Mesenchymal stem cell (in vitro differentiated cells and primary cell): ENCODE measurements around the gene ADAM22.
"Not testable (repeated sequence)": the region's sequence is repeated elsewhere in the genome, so short reads cannot be mapped to it uniquely, and the experiment has no call there.

Experiments used
- DNase-seq: peaks from one replicate; pipeline ENCODE4 v3.0.0-alpha.2; 2013
- H2AFZ ChIP-seq: one replicate; pipeline ENCODE4 v1.6.1; 2013; ENCODE audit warnings: low read depth, mild to moderate bottlenecking, control low read depth, inconsistent platforms, low read length, moderate library complexity
- H2AK5ac ChIP-seq: 2 replicates; pipeline ENCODE4 v1.6.1; 2013; ENCODE audit warnings: low read length, moderate library complexity, mild to moderate bottlenecking, inconsistent platforms; ENCODE audit not compliant: severe bottlenecking
- H2BK120ac ChIP-seq: one replicate; pipeline ENCODE4 v1.6.1; 2013; ENCODE audit warnings: low read depth, mild to moderate bottlenecking, inconsistent platforms, low read length, moderate library complexity
- H2BK12ac ChIP-seq, 2 experiments: one replicate each; pipeline ENCODE4 v1.6.1; 2013; ENCODE audit warnings: inconsistent platforms in 2 of 2, low read length in 2 of 2, mild to moderate bottlenecking in 2 of 2, moderate library complexity in 2 of 2, control low read depth in 1 of 2
- H2BK15ac ChIP-seq: one replicate; pipeline ENCODE4 v1.6.1; 2013; ENCODE audit warnings: mild to moderate bottlenecking, low read depth, inconsistent platforms; ENCODE audit not compliant: poor library complexity, severe bottlenecking
- H2BK5ac ChIP-seq: 2 replicates; pipeline ENCODE4 v1.6.1; 2013; ENCODE audit warnings: low read depth, mild to moderate bottlenecking, low read length, control low read depth, inconsistent platforms; ENCODE audit not compliant: poor library complexity, severe bottlenecking
- H3K14ac ChIP-seq, 2 experiments: one replicate each; pipeline ENCODE4 v1.6.1; 2013; ENCODE audit warnings: inconsistent platforms in 2 of 2, low read length in 2 of 2, control low read depth in 1 of 2, mild to moderate bottlenecking in 1 of 2, moderate library complexity in 1 of 2
- H3K18ac ChIP-seq, 2 experiments: one replicate each; pipeline ENCODE4 v1.6.1; 2013; ENCODE audit warnings: inconsistent platforms in 2 of 2, low read length in 2 of 2, control low read depth in 1 of 2, low read depth in 1 of 2, mild to moderate bottlenecking in 1 of 2
- H3K23ac ChIP-seq, 2 experiments: one replicate each; pipeline ENCODE4 v1.6.1; 2013; ENCODE audit warnings: inconsistent platforms in 2 of 2, low read length in 2 of 2, mild to moderate bottlenecking in 2 of 2, moderate library complexity in 2 of 2, control low read depth in 1 of 2
- H3K27ac ChIP-seq: 2 replicates; pipeline ENCODE4 v1.5.1; 2013; ENCODE audit warnings: mild to moderate bottlenecking, moderate library complexity, low read length, control low read depth, inconsistent platforms; ENCODE audit not compliant: poor library complexity, severe bottlenecking
- H3K27me3 ChIP-seq, 2 experiments: 2 replicates each; pipeline versions ENCODE4 v1.6.1 to v1.7.0; 2013; ENCODE audit warnings: low read length in 2 of 2, mild to moderate bottlenecking in 2 of 2, moderate library complexity in 2 of 2, control low read depth in 1 of 2, inconsistent platforms in 1 of 2; ENCODE audit not compliant: control insufficient read depth in 1 of 2, insufficient read depth in 1 of 2
- H3K36me3 ChIP-seq, 2 experiments: 2 replicates each; pipeline versions ENCODE4 v1.6.1 to v1.7.0; 2013; ENCODE audit warnings: low read length in 2 of 2, control low read depth in 1 of 2, inconsistent platforms in 1 of 2, low read depth in 1 of 2, mild to moderate bottlenecking in 1 of 2; ENCODE audit not compliant: insufficient read depth in 2 of 2, control insufficient read depth in 1 of 2
- H3K4ac ChIP-seq, 2 experiments: one replicate each; pipeline ENCODE4 v1.6.1; 2013; ENCODE audit warnings: inconsistent platforms in 2 of 2, low read length in 2 of 2, mild to moderate bottlenecking in 2 of 2, moderate library complexity in 2 of 2, control low read depth in 1 of 2, low read depth in 1 of 2
- H3K4me1 ChIP-seq: 2 replicates; pipeline ENCODE4 v1.6.1; 2013; ENCODE audit warnings: low read depth, low read length, control low read depth; ENCODE audit not compliant: control insufficient read depth, insufficient read depth
- H3K4me2 ChIP-seq: 2 replicates; pipeline ENCODE4 v1.6.1; 2013; ENCODE audit warnings: low read length, mild to moderate bottlenecking, inconsistent platforms; ENCODE audit not compliant: poor library complexity, severe bottlenecking
- H3K4me3 ChIP-seq, 2 experiments: 2 replicates each; pipeline versions ENCODE4 v1.5.1 to v1.7.0; 2013; ENCODE audit warnings: low read length in 2 of 2, mild to moderate bottlenecking in 2 of 2, control low read depth in 1 of 2, low read depth in 1 of 2; ENCODE audit not compliant: insufficient read depth in 1 of 2
- H3K79me1 ChIP-seq: replicated peaks from 2 replicates; pipeline ENCODE4 v1.6.1; 2013; ENCODE audit warnings: mild to moderate bottlenecking, control low read depth, low read length, inconsistent platforms; ENCODE audit not compliant: poor library complexity, severe bottlenecking
- H3K9ac ChIP-seq: 2 replicates; pipeline ENCODE4 v1.7.0; 2013; ENCODE audit warnings: mild to moderate bottlenecking, low read length, moderate library complexity
- H3K9me3 ChIP-seq: 2 replicates; pipeline ENCODE4 v1.7.0; 2013; ENCODE audit warnings: mild to moderate bottlenecking, low read length; ENCODE audit not compliant: control insufficient read depth
- H4K8ac ChIP-seq: one replicate; pipeline ENCODE4 v1.6.1; 2013; ENCODE audit warnings: inconsistent platforms, mild to moderate bottlenecking, low read length, moderate library complexity
- H4K91ac ChIP-seq: one replicate; pipeline ENCODE4 v1.6.1; 2013; ENCODE audit warnings: mild to moderate bottlenecking, low read length, inconsistent platforms
- WGBS: methylation state at CpG from one replicate; pipeline ENCODE4 v1.1.7; 2013; ENCODE audit warnings: mixed read lengths; 5-methylcytosine and 5-hydroxymethylcytosine counted together

Gene ADAM22

GRCh38 chr7:88159741-88160140, 225.7 kb downstream of the ADAM22 start:
- H3K4ac ChIP-seq, H2BK12ac ChIP-seq, H3K36me3 ChIP-seq, H4K91ac ChIP-seq, H4K8ac ChIP-seq, H2AFZ ChIP-seq, H3K4me2 ChIP-seq, DNase-seq, H3K18ac ChIP-seq, H3K79me1 ChIP-seq, H2BK120ac ChIP-seq, H3K9ac ChIP-seq, H3K23ac ChIP-seq, H2AK5ac ChIP-seq, H3K4me3 ChIP-seq, H3K27ac ChIP-seq, H3K4me1 ChIP-seq, H3K27me3 ChIP-seq, H2BK15ac ChIP-seq, H2BK5ac ChIP-seq, H3K14ac ChIP-seq: not testable (repeated sequence)
- WGBS: 57% methylated on average over 2 of the region's 2 CpGs
- peaks cover 19% of the 10 kb centered on the region for H3K9me3 ChIP-seq

- no peaks in the 10 kb centered on the region for H3K9me3 ChIP-seq
- no peaks in the 10 kb centered on the region for H3K4me1 ChIP-seq
- no peak overlapping the region for H4K91ac ChIP-seq
These were observed 231.6 kb downstream of the ADAM22 start for GRCh38 chr7:88165697-88166096.

DNA sequence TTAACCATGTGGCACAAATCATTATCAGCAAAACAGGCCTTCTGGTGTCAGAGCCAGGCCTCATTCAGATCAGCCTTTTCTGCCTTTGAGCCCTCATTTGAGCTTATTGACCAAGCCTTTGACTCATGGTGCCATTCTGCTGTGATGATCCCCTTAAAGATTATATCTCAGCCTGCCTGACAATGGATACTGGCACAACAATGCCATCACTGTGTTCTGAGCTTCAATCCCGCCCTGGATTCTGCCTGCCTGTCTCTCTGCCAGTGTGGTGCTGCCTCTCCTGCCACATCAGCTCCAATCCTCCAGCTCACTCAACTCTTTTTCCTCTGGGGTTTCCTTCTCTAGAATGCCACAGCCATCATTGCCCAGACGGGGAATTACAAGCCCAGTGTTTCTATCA, 233.2 kb downstream of the ADAM22 start:
- Histone ChIP-seq H2BK12ac (no peak overlapping the region), H2BK15ac (no peak overlapping the region), H3K36me3 (no peaks in the 10 kb centered on the region), H3K18ac (no peak overlapping the region), H3K4ac (no peak overlapping the region), H3K4me3 (no peak overlapping the region), H4K91ac (no peak overlapping the region), H3K27ac (no peak overlapping the region), H2BK5ac (no peak overlapping the region), H3K27me3 (no peaks in the 10 kb centered on the region), H4K8ac (no peak overlapping the region), H3K9ac (no peak overlapping the region), H2BK120ac (no peak overlapping the region), H3K14ac (peak overlapping the region in 1 of 2 experiments; percentile 18), H3K9me3 (no peaks in the 10 kb centered on the region), H2AFZ (no peak overlapping the region), H3K23ac (no peak overlapping the region), H3K4me2 (no peak overlapping the region), H3K4me1 (no peaks in the 10 kb centered on the region), H2AK5ac (no peak overlapping the region), H3K79me1 (no peaks in the 10 kb centered on the region)
- 86% methylated on average over 2 of the region's 2 CpGs for WGBS
- DNase-seq: no peak

More at GRCh38 chr7:88165697-88166096, 231.6 kb downstream of the ADAM22 start:
- Histone ChIP-seq H3K79me1 (no peaks in the 10 kb centered on the region), H3K4ac (no peak overlapping the region), H3K27ac (no peak overlapping the region), H2BK15ac (no peak overlapping the region), H3K4me3 (no peak overlapping the region), H2BK120ac (no peak overlapping the region), H3K18ac (no peak overlapping the region), H3K36me3 (no peaks in the 10 kb centered on the region), H2BK12ac (no peak overlapping the region), H4K8ac (no peak overlapping the region), H2AFZ (no peak overlapping the region), H2AK5ac (no peak overlapping the region), H3K27me3 (no peaks in the 10 kb centered on the region), H3K4me2 (no peak overlapping the region), H3K23ac (no peak overlapping the region), H2BK5ac (no peak overlapping the region), H3K9ac (no peak overlapping the region), H3K14ac (no peak overlapping the region)
- no peak for DNase-seq

GRCh38 chr7:88167721-88168120, 233.7 kb downstream of the ADAM22 start:
- no CpG with 5 or more reads among the region's 2 CpGs for WGBS
- no peaks in the 10 kb centered on the region for H3K79me1 ChIP-seq
- H2BK120ac ChIP-seq: no peak overlapping the region
- H3K14ac ChIP-seq: no peak overlapping the region
- H3K9me3 ChIP-seq: no peaks in the 10 kb centered on the region
- H2BK5ac ChIP-seq: no peak overlapping the region
- H3K4me2 ChIP-seq: no peak overlapping the region
- H4K91ac ChIP-seq: no peak overlapping the region
- H3K4me1 ChIP-seq: no peaks in the 10 kb centered on the region
- H2BK12ac ChIP-seq: no peak overlapping the region
- no peak overlapping the region for H3K23ac ChIP-seq
- H3K27me3 ChIP-seq: no peaks in the 10 kb centered on the region
- H2AFZ ChIP-seq: no peak overlapping the region
- no peak overlapping the region for H2AK5ac ChIP-seq
- H3K4me3 ChIP-seq: no peak overlapping the region
- no peak overlapping the region for H3K4ac ChIP-seq
- no peaks in the 10 kb centered on the region for H3K36me3 ChIP-seq
- DNase-seq: no peak
- H3K18ac ChIP-seq: no peak overlapping the region
- H3K27ac ChIP-seq: no peak overlapping the region
- H2BK15ac ChIP-seq: no peak overlapping the region
- H3K9ac ChIP-seq: no peak overlapping the region
- H4K8ac ChIP-seq: no peak overlapping the region
